A549 treated with AZD2906 at 1 μM for 4 hours (cell line): ENCODE results near the gene ITGA5. TPM values are rescaled to one million over a fixed set of nuclear protein-coding genes. Genes with fewer than 3 reads are reported as not detected.

Experiments used
- total RNA-seq: library from RNA; stranded (reverse); fragments of 200-300 nt; extraction: Qiagen RNA extraction; gene quantifications from 5 replicates; pipeline ENCODE4 v1.2.3, GENCODE V29; 2022

Gene ITGA5
- total RNA-seq, result 232 to 312 TPM (median 289 TPM) in 5 replicates

GRCh38 chr12:54419088-54419887 lies at the start of gene ITGA5:
ITGA5 (minus strand) TSS chr12:54419266; CDS start chr12:54419198, 68 bp downstream.

GRCh38 chr12:54384591-54385041 lies 34.5 kb downstream of the ITGA5 start, which contains the start of gene ZNF385A:
ZNF385A (minus strand) TSS chr12:54384733; CDS start chr12:54384514, 219 bp downstream.

GRCh38 chr12:54364413-54364812 lies 54.7 kb downstream of the ITGA5 start, which contains the start of gene GPR84:
GPR84 (minus strand) TSS chr12:54364486; CDS start chr12:54363851, 635 bp downstream.

Other genes with a start within 250 kb of the ITGA5 start
- 27.2 to 34.8 TPM (median 32.5 TPM) in 5 replicates for gene SMUG1, start 230.3 kb downstream of the ITGA5 start, total RNA-seq
- gene CBX5, start 139.1 kb downstream of the ITGA5 start, total RNA-seq, result 18.1 to 23.9 TPM (median 21.7 TPM) in 5 replicates
- 1,458 to 2,838 TPM (median 1,525 TPM) in 5 replicates for gene HNRNPA1, start 138.5 kb downstream of the ITGA5 start, total RNA-seq
- gene NFE2, start 118.3 kb downstream of the ITGA5 start, total RNA-seq, result 0.03 to 0.08 TPM (median 0.07 TPM) in 4 of 5 replicates, not detected in the other
- gene COPZ1, start 94.1 kb downstream of the ITGA5 start, total RNA-seq, result 210 to 321 TPM (median 217 TPM) in 5 replicates
- 0.05 to 0.11 TPM (median 0.08 TPM) in 3 of 5 replicates, not detected in the others for gene GPR84, start 54.8 kb downstream of the ITGA5 start, total RNA-seq
- 14.0 to 21.2 TPM (median 19.8 TPM) in 5 replicates for gene ZNF385A, start 34.5 kb downstream of the ITGA5 start, total RNA-seq
- not detected in 5 replicates for gene GTSF1, start 54.3 kb upstream of the ITGA5 start, total RNA-seq
- 0.06 TPM in 1 of 5 replicates, not detected in the others for gene NCKAP1L, start 78.5 kb upstream of the ITGA5 start, total RNA-seq
- 0.02 to 0.03 TPM in 2 of 5 replicates, not detected in the others for gene PDE1B, start 130.3 kb upstream of the ITGA5 start, total RNA-seq
- gene PPP1R1A, start 169.4 kb upstream of the ITGA5 start, total RNA-seq, result 0.13 to 0.28 TPM (median 0.19 TPM) in 5 replicates
- gene LACRT, start 215.6 kb upstream of the ITGA5 start, total RNA-seq, result not detected in 5 replicates
- not detected in 5 replicates for gene DCD, start 229.1 kb upstream of the ITGA5 start, total RNA-seq